NCI-H82 treated with DMSO at 0.1 percent for 48 hours (cell line): ENCODE measurements around the gene OPN4.
A peak's percentile ranks its signal among the peaks of the same experiment; 100 is the strongest.

Experiments
- DNase-seq: peaks from one replicate; lab custom pipeline; 2025; ENCODE audit not compliant: unreplicated experiment; lab: John Stamatoyannopoulos, UW

OPN4 gene

GRCh38 chr10:86678999-86679792 lies 24.8 kb downstream of the OPN4 start:
- DNase-seq = no peak

DNA sequence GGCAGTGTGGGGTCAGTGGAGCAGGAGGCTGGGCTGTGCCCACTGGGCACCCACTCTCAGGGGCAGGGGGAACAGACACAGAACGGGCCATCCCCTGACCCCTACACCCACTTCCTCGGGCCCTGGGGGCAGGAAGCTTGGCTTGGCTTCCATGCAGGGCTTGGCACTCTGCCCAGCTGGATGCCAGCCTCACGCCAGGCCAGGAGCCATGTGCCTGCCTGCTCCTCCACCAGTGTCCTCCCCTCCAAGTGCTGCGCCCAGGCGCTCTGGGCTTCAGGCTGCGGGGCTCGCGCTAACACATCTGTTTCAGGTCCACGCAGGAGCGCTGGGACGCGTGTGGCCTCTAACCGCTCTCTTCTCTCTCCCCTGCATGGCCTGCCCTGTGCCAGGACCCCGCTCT lies 26.7 kb downstream of the OPN4 start:
- no peak for DNase-seq

- no peak for DNase-seq
Observed at GRCh38 chr10:86681722-86682386, 27.5 kb downstream of the OPN4 start.

DNA sequence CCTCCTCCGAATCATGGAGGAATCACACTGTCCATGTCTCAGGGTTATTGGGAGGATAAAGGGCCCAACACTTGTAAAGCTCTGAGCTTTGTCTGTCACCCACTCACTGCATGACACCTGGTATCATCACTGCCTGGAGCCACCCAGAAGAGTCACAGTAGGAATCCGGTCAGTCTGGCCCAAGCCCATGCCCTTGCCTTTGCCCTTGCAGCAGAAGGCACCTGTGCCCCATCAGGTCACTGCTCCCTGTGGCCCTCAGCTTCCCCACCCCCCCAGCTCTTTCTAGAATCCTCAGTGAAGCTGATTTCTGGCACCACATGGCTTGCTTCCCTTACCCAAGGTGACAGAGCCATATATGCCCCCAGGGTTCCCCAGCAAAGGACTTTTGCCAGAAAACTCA lies 28.3 kb downstream of the OPN4 start:
- DNase-seq = no peak

GRCh38 chr10:86684331-86685097 lies 30.2 kb downstream of the OPN4 start:
- peak; percentile 40 for DNase-seq

DNA sequence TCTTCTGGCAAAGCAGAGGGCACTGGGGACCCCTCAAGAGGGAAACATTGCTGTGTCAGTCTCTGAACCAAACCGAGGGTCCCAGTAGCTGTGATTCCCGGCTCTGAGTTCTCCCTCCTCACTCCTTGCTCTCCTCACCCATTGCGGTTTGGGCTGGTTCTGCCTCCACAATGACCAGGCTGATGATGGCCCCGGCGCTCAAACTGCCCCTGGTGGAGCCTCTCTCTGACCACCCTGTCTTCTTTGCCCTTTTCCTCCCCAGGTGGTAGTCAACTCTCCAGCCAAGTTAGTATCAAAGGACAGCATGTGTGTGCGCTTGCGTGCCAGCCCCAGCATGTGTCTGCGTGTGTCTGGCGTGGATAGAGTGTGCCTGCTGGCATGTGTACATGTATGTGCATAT lies 31.1 kb downstream of the OPN4 start:
- DNase-seq = no peak

DNA sequence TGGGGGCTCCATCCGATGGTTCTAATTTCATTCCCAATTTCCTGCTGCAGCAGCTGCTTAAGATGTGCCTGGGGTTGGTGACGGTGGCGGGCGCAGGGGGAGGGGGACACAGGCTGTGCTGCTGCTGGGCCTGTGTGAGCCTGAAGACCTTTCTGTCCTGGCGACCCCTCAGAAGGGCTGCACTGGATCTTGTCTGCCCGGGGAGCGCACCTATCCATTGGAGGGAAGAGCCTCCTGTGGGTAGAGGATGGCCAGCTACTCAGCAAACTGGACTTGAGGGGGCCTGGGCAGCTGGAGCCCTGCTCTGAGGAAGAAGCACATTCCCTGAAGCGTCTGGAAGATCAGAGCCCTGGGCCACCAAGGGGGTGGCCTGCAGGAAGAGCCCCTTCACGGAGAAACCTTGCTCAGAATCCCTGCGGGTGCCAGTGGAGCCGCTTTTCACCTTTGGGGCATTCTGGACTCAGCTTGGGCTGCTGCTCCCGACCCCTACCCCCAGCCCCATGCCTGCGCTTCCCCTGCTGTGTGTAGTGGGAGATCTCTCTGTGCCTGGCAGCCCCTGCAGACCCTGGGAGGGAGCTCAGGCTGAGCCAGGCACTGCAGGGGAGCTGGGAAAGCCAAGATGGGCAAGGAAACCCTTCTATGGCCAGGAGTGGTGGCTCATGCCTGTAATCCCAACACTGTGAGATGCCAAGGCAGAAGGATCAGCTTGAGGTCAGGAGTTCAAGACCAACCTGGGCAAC lies 31.7 kb downstream of the OPN4 start:
- no peak for DNase-seq

DNA sequence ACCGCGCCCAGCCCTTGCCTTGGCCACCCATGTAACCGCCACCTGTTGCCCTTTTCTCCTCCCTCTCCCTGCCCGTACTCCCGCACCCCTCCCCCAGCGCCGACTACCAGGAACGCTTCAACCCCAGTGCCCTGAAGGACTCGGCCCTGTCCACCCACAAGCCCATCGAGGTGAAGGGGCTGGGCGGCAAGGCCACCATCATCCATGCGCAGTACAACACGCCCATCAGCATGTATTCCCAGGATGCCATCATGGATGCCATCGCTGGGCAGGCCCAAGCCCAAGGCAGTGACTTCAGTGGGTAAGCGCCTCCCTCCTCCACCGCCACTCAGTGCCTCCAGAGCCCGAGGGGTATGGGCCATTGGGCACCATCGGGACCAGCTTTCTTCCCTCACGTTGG lies 32.6 kb downstream of the OPN4 start:
- DNase-seq = no peak

GRCh38 chr10:86687750-86688149 lies 33.4 kb downstream of the OPN4 start:
- DNase-seq = no peak

DNA sequence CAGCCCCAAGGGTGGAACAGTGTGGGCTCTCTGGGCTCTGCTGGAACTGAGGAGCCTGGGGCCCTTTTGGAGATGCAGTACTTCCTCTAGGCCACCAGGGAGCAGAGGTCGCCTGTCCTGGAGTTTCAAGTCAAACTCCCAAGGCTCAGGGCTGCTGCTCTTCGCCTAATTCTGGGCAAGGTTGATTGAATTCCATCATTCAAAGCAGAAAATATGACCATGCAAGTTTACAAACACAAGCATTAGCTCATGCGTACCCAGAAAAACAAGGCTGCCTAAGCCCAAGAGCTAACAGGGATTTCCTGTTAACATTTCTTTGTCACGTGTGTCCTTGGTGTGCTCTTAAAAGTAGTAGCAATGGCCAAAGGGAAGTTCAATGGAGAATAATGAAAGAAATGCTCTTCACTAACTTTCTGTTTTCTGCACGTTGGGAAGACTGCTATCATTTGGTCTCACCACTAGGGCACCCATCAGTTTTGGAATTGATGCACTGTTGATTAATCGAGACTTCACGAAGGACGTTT lies 34.1 kb downstream of the OPN4 start:
- peak; percentile 59 for DNase-seq

GRCh38 chr10:86689146-86689545 lies 34.8 kb downstream of the OPN4 start:
- DNase-seq = no peak

- DNase-seq = no peak
Observed at GRCh38 chr10:86690231-86690630, 35.9 kb downstream of the OPN4 start.

- no peak for DNase-seq
Observed at GRCh38 chr10:86690657-86691084, 36.3 kb downstream of the OPN4 start.

GRCh38 chr10:86691333-86692022 lies 37.1 kb downstream of the OPN4 start:
- DNase-seq = no peak

- no peak for DNase-seq
Observed at GRCh38 chr10:86692023-86692514, 37.7 kb downstream of the OPN4 start.

DNA sequence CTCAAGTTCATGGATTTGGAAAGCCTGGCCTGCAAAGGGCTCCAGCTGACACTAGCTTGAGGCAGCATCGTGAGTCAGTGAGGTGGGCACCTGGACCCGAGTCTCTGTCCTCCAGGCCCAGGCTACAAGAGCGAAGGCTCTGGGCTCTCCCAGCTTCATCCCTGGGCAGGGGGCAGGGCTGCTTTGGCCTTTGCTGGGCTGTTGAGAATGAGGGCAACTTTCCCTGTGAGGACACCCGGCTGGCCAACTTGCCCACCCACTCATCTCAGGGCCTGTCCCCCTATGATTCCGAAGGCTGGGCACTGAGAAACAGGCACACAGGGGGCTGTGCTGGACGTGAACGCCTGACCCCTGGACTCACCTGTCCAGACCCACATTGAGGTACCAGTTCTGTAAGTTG lies 38.3 kb downstream of the OPN4 start:
- no peak for DNase-seq

GRCh38 chr10:86693275-86693674 lies 38.9 kb downstream of the OPN4 start:
- DNase-seq = no peak

DNA sequence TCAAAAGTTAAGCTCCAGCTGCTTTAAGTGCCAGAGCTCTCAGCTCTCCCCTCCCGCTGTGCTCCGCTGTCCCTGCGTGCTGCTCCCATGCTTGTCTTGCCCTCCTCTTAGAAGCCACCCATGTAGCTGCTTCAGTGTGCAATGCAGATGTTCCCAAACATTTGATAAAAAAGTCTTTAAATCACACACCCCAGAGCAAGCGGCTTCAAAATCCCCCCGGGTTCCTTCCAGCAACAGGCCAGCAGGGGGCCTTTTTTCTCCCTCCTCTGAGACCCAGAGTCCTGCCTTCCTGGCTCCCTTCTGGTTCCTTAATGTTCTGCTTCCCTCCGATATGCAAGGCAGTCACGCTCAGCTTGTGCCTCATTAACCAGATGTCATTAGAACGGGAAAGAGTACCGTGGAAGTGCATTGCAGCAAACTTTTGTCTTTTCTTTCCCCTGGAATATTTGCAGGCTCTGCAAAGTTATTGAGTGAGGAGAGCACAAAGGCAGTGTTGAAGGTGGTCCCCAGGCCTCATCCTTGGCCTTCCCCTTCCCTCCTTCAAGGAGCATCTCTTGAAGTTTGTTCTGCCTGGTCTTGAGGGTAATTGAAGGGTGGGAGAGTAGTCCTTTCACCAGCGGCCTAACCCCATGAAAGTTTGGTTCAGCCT lies 39.5 kb downstream of the OPN4 start:
- DNase-seq = no peak

- DNase-seq = no peak
Observed at GRCh38 chr10:86698207-86698940, 44.0 kb downstream of the OPN4 start.
